Mesenchymal stem cell (in vitro differentiated cells and primary cell): ENCODE results near the gene AMPH.

ENCODE experiments used
- DNase-seq: peaks from one replicate; pipeline ENCODE4 v3.0.0-alpha.2; 2013
- H2AFZ ChIP-seq: one replicate; pipeline ENCODE4 v1.6.1; 2013; ENCODE audit warnings: low read depth, mild to moderate bottlenecking, control low read depth, inconsistent platforms, low read length, moderate library complexity
- H2AK5ac ChIP-seq: 2 replicates; pipeline ENCODE4 v1.6.1; 2013; ENCODE audit warnings: low read length, moderate library complexity, mild to moderate bottlenecking, inconsistent platforms; ENCODE audit not compliant: severe bottlenecking
- H2BK120ac ChIP-seq: one replicate; pipeline ENCODE4 v1.6.1; 2013; ENCODE audit warnings: low read depth, mild to moderate bottlenecking, inconsistent platforms, low read length, moderate library complexity
- H2BK12ac ChIP-seq, 2 experiments: one replicate each; pipeline ENCODE4 v1.6.1; 2013; ENCODE audit warnings: inconsistent platforms in 2 of 2, low read length in 2 of 2, mild to moderate bottlenecking in 2 of 2, moderate library complexity in 2 of 2, control low read depth in 1 of 2
- H2BK15ac ChIP-seq: one replicate; pipeline ENCODE4 v1.6.1; 2013; ENCODE audit warnings: mild to moderate bottlenecking, low read depth, inconsistent platforms; ENCODE audit not compliant: poor library complexity, severe bottlenecking
- H2BK5ac ChIP-seq: 2 replicates; pipeline ENCODE4 v1.6.1; 2013; ENCODE audit warnings: low read depth, mild to moderate bottlenecking, low read length, control low read depth, inconsistent platforms; ENCODE audit not compliant: poor library complexity, severe bottlenecking
- H3K14ac ChIP-seq, 2 experiments: one replicate each; pipeline ENCODE4 v1.6.1; 2013; ENCODE audit warnings: inconsistent platforms in 2 of 2, low read length in 2 of 2, control low read depth in 1 of 2, mild to moderate bottlenecking in 1 of 2, moderate library complexity in 1 of 2
- H3K18ac ChIP-seq, 2 experiments: one replicate each; pipeline ENCODE4 v1.6.1; 2013; ENCODE audit warnings: inconsistent platforms in 2 of 2, low read length in 2 of 2, control low read depth in 1 of 2, low read depth in 1 of 2, mild to moderate bottlenecking in 1 of 2
- H3K23ac ChIP-seq, 2 experiments: one replicate each; pipeline ENCODE4 v1.6.1; 2013; ENCODE audit warnings: inconsistent platforms in 2 of 2, low read length in 2 of 2, mild to moderate bottlenecking in 2 of 2, moderate library complexity in 2 of 2, control low read depth in 1 of 2
- H3K27ac ChIP-seq: 2 replicates; pipeline ENCODE4 v1.5.1; 2013; ENCODE audit warnings: mild to moderate bottlenecking, moderate library complexity, low read length, control low read depth, inconsistent platforms; ENCODE audit not compliant: poor library complexity, severe bottlenecking
- H3K27me3 ChIP-seq, 2 experiments: 2 replicates each; pipeline versions ENCODE4 v1.6.1 to v1.7.0; 2013; ENCODE audit warnings: low read length in 2 of 2, mild to moderate bottlenecking in 2 of 2, moderate library complexity in 2 of 2, control low read depth in 1 of 2, inconsistent platforms in 1 of 2; ENCODE audit not compliant: control insufficient read depth in 1 of 2, insufficient read depth in 1 of 2
- H3K36me3 ChIP-seq, 2 experiments: 2 replicates each; pipeline versions ENCODE4 v1.6.1 to v1.7.0; 2013; ENCODE audit warnings: low read length in 2 of 2, control low read depth in 1 of 2, inconsistent platforms in 1 of 2, low read depth in 1 of 2, mild to moderate bottlenecking in 1 of 2; ENCODE audit not compliant: insufficient read depth in 2 of 2, control insufficient read depth in 1 of 2
- H3K4ac ChIP-seq, 2 experiments: one replicate each; pipeline ENCODE4 v1.6.1; 2013; ENCODE audit warnings: inconsistent platforms in 2 of 2, low read length in 2 of 2, mild to moderate bottlenecking in 2 of 2, moderate library complexity in 2 of 2, control low read depth in 1 of 2, low read depth in 1 of 2
- H3K4me1 ChIP-seq: 2 replicates; pipeline ENCODE4 v1.6.1; 2013; ENCODE audit warnings: low read depth, low read length, control low read depth; ENCODE audit not compliant: control insufficient read depth, insufficient read depth
- H3K4me2 ChIP-seq: 2 replicates; pipeline ENCODE4 v1.6.1; 2013; ENCODE audit warnings: low read length, mild to moderate bottlenecking, inconsistent platforms; ENCODE audit not compliant: poor library complexity, severe bottlenecking
- H3K4me3 ChIP-seq, 2 experiments: 2 replicates each; pipeline versions ENCODE4 v1.5.1 to v1.7.0; 2013; ENCODE audit warnings: low read length in 2 of 2, mild to moderate bottlenecking in 2 of 2, control low read depth in 1 of 2, low read depth in 1 of 2; ENCODE audit not compliant: insufficient read depth in 1 of 2
- H3K79me1 ChIP-seq: replicated peaks from 2 replicates; pipeline ENCODE4 v1.6.1; 2013; ENCODE audit warnings: mild to moderate bottlenecking, control low read depth, low read length, inconsistent platforms; ENCODE audit not compliant: poor library complexity, severe bottlenecking
- H3K9ac ChIP-seq: 2 replicates; pipeline ENCODE4 v1.7.0; 2013; ENCODE audit warnings: mild to moderate bottlenecking, low read length, moderate library complexity
- H3K9me3 ChIP-seq: 2 replicates; pipeline ENCODE4 v1.7.0; 2013; ENCODE audit warnings: mild to moderate bottlenecking, low read length; ENCODE audit not compliant: control insufficient read depth
- H4K8ac ChIP-seq: one replicate; pipeline ENCODE4 v1.6.1; 2013; ENCODE audit warnings: inconsistent platforms, mild to moderate bottlenecking, low read length, moderate library complexity
- H4K91ac ChIP-seq: one replicate; pipeline ENCODE4 v1.6.1; 2013; ENCODE audit warnings: mild to moderate bottlenecking, low read length, inconsistent platforms
- WGBS: methylation state at CpG from one replicate; pipeline ENCODE4 v1.1.7; 2013; ENCODE audit warnings: mixed read lengths; 5-methylcytosine and 5-hydroxymethylcytosine counted together

Gene AMPH

DNA sequence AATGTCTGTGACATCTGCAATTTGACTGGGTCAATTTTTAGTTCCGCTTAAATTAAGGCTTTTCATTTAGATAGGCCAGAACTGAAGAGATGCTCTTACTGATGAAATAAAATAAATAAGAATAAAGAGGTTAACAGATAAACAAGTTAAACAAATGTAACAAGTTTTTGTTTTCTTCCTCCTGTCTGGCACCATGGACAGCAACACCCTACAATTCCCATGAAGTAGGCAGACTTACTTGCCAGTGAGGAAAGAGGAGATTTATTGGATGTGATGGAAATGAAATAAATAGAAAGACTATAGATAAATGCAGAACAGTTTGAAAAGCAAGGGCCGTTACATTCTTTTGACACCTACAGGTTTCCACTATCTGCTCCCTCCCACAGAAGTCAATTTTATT is 118.5 kb downstream of the AMPH start:
- Histone ChIP-seq H3K9ac (no peak overlapping the region), H3K36me3 (no peaks in the 10 kb centered on the region), H3K18ac (no peak overlapping the region), H3K4me3 (no peak overlapping the region), H4K8ac (no peak overlapping the region), H3K27me3 (no peaks in the 10 kb centered on the region), H2AFZ (no peak overlapping the region), H3K4me1 (no peaks in the 10 kb centered on the region), H2BK15ac (no peak overlapping the region), H3K23ac (no peak overlapping the region), H3K9me3 (peaks cover 12% of the 10 kb centered on the region), H2AK5ac (no peak overlapping the region), H2BK120ac (no peak overlapping the region), H2BK12ac (no peak overlapping the region), H3K4ac (no peak overlapping the region), H3K4me2 (no peak overlapping the region), H2BK5ac (no peak overlapping the region), H3K27ac (no peak overlapping the region), H3K79me1 (no peaks in the 10 kb centered on the region), H3K14ac (no peak overlapping the region), H4K91ac (no peak overlapping the region)
- 60% methylated on average over 1 of the region's 2 CpGs for WGBS
- DNase-seq = no peak

DNA sequence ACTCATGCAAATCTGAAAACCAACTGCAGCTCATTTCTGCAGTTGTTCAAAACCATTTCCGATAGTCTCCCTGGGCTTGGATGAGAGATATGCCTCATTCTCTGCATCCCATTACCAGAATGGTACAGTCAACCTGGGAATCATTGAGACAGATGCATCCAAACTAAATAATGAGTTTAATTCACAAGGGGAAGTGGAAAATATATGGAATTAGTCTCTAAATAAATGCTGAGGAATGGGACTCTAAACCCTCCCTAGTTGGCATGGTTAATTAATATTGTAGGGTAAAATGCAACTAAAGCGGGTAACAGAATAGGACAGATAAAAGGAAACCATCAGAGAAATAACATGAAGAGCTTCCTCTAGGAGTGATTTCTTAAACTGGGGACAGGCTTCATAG is 118.9 kb downstream of the AMPH start:
- H2BK12ac ChIP-seq = no peak overlapping the region
- no peak overlapping the region for H4K91ac ChIP-seq
- H3K9ac ChIP-seq = no peak overlapping the region
- H2BK5ac ChIP-seq = no peak overlapping the region
- 84% methylated on average over 2 of the region's 2 CpGs for WGBS
- H2AK5ac ChIP-seq = no peak overlapping the region
- no peak overlapping the region for H3K14ac ChIP-seq
- H3K27ac ChIP-seq = no peak overlapping the region
- H3K9me3 ChIP-seq = peaks cover 12% of the 10 kb centered on the region
- H3K4me3 ChIP-seq = no peak overlapping the region
- no peak overlapping the region for H3K4me2 ChIP-seq
- DNase-seq = no peak
- no peaks in the 10 kb centered on the region for H3K36me3 ChIP-seq
- no peak overlapping the region for H3K4ac ChIP-seq
- H2AFZ ChIP-seq = no peak overlapping the region
- H3K23ac ChIP-seq = no peak overlapping the region
- no peak overlapping the region for H4K8ac ChIP-seq
- no peak overlapping the region for H3K18ac ChIP-seq
- no peak overlapping the region for H2BK120ac ChIP-seq
- H2BK15ac ChIP-seq = no peak overlapping the region
- no peaks in the 10 kb centered on the region for H3K4me1 ChIP-seq
- H3K27me3 ChIP-seq = no peaks in the 10 kb centered on the region
- H3K79me1 ChIP-seq = no peaks in the 10 kb centered on the region

DNA sequence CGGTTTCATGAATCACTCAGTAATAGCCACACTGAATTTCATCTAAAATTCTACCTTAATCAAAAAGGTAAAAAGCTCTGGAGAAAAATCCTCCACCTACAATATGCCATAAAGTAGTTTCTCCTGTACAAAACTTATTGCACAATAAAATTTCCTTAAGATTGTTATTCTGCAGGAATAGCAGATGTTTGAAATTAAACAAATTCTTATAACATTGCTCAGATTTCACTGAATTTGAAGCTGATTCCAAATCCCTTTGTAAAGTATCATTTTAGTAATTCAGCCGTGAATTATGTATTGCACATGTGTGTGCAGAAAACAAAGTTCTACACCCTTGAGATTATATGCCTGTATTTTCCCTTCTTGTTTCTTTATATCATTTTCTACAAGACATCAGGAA is 123.8 kb downstream of the AMPH start:
- H3K14ac ChIP-seq = no peak overlapping the region
- H2BK5ac ChIP-seq = no peak overlapping the region
- peaks cover 0 to 7% of the 10 kb centered on the region in 2 experiments for H3K36me3 ChIP-seq
- H2BK120ac ChIP-seq = no peak overlapping the region
- no peak overlapping the region for H3K4ac ChIP-seq
- H3K27ac ChIP-seq = no peak overlapping the region
- no peak overlapping the region for H3K4me2 ChIP-seq
- H2AFZ ChIP-seq = no peak overlapping the region
- no peak overlapping the region for H2BK15ac ChIP-seq
- H3K23ac ChIP-seq = no peak overlapping the region
- no peaks in the 10 kb centered on the region for H3K9me3 ChIP-seq
- no peak overlapping the region for H4K91ac ChIP-seq
- H3K79me1 ChIP-seq = no peaks in the 10 kb centered on the region
- H3K9ac ChIP-seq = peak overlapping the region; percentile 80
- peak overlapping the region in 1 of 2 experiments; percentile 49 for H3K4me3 ChIP-seq
- 81% methylated on average over 1 of the region's 2 CpGs for WGBS
- no peak overlapping the region for H2BK12ac ChIP-seq
- DNase-seq = no peak
- H3K4me1 ChIP-seq = no peaks in the 10 kb centered on the region
- H4K8ac ChIP-seq = no peak overlapping the region
- no peak overlapping the region for H2AK5ac ChIP-seq
- H3K18ac ChIP-seq = no peak overlapping the region
- H3K27me3 ChIP-seq = no peaks in the 10 kb centered on the region

DNA sequence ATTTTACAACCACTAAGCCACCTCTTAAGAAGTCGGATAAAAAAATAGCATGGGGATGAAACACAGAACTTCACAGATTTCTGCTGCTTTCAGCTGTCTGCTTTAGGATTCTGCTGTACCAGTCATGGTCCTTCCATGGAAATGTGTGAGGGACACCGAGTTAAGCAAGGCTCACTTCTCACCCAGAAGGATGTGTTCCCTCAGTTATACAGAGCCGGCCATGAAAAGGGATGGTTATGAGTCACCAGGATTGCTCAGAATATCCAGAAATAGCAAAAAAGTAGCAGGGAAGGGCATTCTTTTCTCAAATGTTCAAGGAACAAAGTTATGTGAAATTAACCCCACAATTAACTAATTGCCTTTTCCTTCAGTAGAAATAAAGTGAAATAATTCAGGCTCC is 124.4 kb downstream of the AMPH start:
- Histone ChIP-seq H3K23ac (no peak overlapping the region), H3K79me1 (no peaks in the 10 kb centered on the region), H3K14ac (no peak overlapping the region), H3K4me1 (no peaks in the 10 kb centered on the region), H3K36me3 (peaks cover 0 to 9% of the 10 kb centered on the region in 2 experiments), H3K18ac (no peak overlapping the region), H2AK5ac (no peak overlapping the region), H3K27me3 (no peaks in the 10 kb centered on the region), H3K4me2 (no peak overlapping the region), H2BK5ac (no peak overlapping the region), H3K27ac (no peak overlapping the region), H3K4ac (no peak overlapping the region), H2BK12ac (no peak overlapping the region), H3K9ac (peak overlapping the region; percentile 80), H2AFZ (no peak overlapping the region), H4K91ac (no peak overlapping the region), H3K4me3 (peak overlapping the region in 1 of 2 experiments; percentile 49), H2BK15ac (no peak overlapping the region), H2BK120ac (no peak overlapping the region), H4K8ac (no peak overlapping the region), H3K9me3 (no peaks in the 10 kb centered on the region)
- DNase-seq = no peak
- 67% methylated on average over 3 of the region's 3 CpGs for WGBS
